Posterior vena cava (tissue), 2 donors: ENCODE results near the gene STK32C. TPM values are rescaled to one million over a fixed set of nuclear protein-coding genes. Genes with fewer than 3 reads are reported as not detected.

Source experiments
- DNase-seq: peaks from one replicate; pipeline ENCODE4 v3.0.0-alpha.2; 2020; ENCODE audit warnings: low spot score
- intact Hi-C, 2 donors: fragments of 100-400 bp; cut with DNase I; formaldehyde crosslinking; loops; one replicate each; pipeline versions ENCODE4 v1.14.1 to v1.14.2; 2022 to 2023
- total RNA-seq, 2 donors: library from RNA; stranded (reverse); fragmentation: NEBNext Ultra II Directional; extraction: Animal tissue kit (Norgen Biotek cat#: 25700); gene quantifications; one replicate each; pipeline ENCODE4 v1.2.1, GENCODE V29; 2021
- donor health status: DM: yes; HTN: yes; CAD: no.
- donor health status: DM: yes; HTN: yes; CAD: no.

The STK32C gene
- total RNA-seq, 2 donors from 2014 or later = 6.3 to 9.7 TPM

DNA sequence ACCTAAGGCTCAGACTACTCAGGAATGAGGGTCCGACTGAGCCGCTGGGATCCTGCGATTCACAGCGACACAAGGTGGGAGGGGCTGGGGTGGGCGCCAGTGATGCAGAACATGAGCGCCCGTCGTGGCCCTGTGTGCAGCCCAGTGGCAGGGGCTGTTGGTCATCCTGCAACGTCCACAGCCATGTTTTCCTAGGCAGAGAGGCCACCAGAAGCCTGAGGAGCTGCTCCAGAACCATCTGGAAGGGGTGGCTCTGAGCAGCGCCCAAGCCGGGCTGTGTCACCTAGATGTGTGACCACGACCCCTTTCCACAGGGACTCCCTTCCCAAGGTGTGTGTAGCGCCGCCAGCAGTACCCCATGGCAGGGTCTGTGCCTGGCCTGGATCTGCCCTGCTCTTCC, 96.5 kb downstream of the STK32C start:
- intact Hi-C loops = no loop called here

DNA sequence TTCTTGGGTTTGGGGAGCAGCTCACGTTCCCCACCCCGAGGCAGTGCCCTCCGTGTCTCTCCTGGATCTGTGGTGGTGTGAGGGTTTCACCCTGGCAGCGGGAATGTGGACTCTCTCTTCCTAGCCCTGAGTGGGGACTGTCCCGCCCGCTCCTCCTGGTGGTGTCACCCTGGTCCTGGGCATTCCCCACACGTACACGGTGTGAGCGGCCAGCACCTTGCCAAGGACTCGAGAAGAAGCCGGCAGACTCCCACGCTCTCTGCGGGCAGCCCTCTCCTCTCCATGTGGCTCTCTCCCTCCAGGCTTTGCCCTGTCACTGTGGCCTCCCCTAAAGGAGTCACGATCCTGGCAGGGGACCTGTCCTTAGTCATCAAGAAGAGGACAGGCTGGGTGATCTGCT, 97.0 kb downstream of the STK32C start:
- intact Hi-C loops = no loop called here
- no peak for DNase-seq

More for the DNA sequence above, 96.5 kb downstream of the STK32C start:
- DNase-seq = no peak

GRCh38 chr10:132209978-132210530, 97.7 kb downstream of the STK32C start:
- no peak for DNase-seq
- intact Hi-C loops = no loop called here

DNA sequence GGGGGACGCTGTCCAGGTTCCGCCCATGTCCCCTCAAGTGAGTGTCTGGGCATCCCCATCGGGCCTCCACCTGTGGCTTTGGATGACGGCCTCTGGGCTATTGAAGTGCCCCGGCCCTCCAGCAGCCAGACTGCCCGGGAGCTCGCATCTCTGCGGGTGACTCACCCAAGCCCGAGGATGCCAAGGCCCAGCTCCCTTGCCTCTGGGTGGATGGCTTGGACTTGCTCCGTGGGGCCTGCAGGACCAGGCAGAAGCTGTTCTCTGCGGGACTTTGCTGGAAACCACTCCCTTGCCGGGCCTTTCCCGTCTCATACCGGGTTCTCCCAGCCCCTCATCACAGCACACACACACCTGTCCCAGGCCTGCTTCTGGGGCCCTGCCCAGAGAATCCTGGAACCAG, 98.6 kb downstream of the STK32C start:
- no peak for DNase-seq
- intact Hi-C loops = no loop called here

GRCh38 chr10:132208462-132209050, 99.2 kb downstream of the STK32C start:
- intact Hi-C loops = no loop called here
- no peak for DNase-seq

DNA sequence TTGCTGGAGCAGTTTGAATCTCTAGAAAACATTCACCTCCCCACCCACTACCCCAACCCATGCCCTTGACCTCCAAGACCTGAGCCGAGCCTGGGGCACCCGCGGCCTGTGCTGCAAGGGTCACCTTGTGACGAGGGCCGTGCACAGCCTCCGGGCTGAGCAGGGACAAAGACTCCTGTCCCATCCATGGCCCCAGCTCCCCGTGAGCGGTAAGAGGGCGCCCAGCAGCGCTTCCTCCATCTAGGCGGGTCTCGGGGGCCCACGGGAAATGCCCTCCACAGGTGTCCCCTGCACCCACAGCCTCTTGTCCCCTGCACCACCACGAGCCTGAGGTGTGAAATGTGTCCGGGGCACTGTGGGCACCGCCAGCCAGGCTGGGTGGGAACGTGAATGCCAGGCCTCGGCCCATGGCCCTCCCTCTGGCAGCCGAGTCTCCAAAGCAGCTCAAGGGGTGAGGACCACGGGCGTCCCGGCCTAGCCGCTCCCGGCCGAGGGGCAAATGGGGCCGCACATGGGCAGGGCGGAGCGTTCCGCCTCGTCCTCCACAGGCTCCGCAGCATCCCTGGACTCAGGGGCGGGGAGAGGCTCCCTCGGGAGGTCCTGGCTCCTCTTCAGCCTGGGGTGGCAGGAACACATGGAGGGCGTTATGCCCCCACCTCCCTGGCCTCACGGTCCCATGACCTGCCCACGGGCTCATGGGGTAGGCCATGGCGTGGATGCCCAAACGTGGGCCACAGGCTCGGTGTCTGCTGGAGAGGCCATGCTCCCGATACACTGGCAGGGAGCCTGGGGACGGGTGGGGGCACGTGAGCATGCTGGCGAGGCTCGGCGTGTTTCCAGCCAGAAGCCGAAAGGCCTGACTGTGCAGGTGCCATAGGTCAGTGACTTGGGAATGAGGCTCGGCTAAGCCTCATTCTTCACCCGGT, 100.0 kb downstream of the STK32C start:
- no peak for DNase-seq
- intact Hi-C loops = no loop called here

- intact Hi-C loops = no loop called here
- no peak for DNase-seq
Measured at GRCh38 chr10:132206806-132207535, 100.8 kb downstream of the STK32C start.

- intact Hi-C loops = no loop called here
Measured at GRCh38 chr10:132206377-132206745, 101.4 kb downstream of the STK32C start.

DNA sequence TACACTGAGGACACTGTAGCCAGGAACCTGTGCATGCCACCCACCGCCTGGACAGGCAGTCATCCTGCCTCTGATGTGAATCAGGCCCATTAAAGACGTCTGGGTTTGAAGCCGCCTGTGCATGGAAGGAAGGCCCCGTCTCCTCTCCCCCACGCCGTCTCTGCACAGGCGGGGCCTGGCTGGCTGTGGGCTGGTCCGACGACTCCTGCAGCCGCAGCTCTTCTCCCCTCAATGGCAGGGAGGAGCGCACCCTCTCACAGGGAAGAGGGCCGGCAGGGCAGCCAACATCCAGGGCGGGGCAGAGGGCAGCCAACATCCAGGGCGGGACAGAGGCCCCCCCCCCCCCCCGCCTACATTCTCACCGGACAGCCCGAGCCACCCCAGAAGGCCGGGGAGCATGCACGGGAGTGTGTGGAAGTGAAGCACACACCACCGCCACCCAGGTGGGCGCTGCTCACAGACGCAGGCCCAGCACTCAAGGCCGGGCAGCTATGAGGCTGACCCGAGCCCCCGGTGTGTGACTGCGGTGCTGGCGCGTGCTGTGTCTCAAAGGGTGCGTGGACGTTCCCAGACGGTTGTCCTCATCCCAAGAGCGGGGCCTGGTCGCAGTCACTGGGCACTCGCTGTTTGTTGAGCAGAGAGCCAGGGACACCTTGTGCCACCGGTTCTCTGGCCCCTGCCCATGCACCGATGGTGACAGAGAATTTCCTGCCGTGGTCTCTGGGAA, 101.9 kb downstream of the STK32C start:
- intact Hi-C loops = no loop called here
- no peak for DNase-seq

More at GRCh38 chr10:132206377-132206745, 101.4 kb downstream of the STK32C start:
- no peak for DNase-seq

- intact Hi-C loops = no loop called here
- no peak for DNase-seq
Measured at GRCh38 chr10:132204781-132205473, 102.8 kb downstream of the STK32C start.

- DNase-seq = no peak
- intact Hi-C loops = no loop called here
Measured at GRCh38 chr10:132204078-132204780, 103.5 kb downstream of the STK32C start.

GRCh38 chr10:132203256-132204077, 104.3 kb downstream of the STK32C start:
- DNase-seq = no peak
- intact Hi-C loops = no loop called here

- intact Hi-C loops = no loop called here
- DNase-seq = no peak
Measured at GRCh38 chr10:132202070-132202970, 105.4 kb downstream of the STK32C start.

DNA sequence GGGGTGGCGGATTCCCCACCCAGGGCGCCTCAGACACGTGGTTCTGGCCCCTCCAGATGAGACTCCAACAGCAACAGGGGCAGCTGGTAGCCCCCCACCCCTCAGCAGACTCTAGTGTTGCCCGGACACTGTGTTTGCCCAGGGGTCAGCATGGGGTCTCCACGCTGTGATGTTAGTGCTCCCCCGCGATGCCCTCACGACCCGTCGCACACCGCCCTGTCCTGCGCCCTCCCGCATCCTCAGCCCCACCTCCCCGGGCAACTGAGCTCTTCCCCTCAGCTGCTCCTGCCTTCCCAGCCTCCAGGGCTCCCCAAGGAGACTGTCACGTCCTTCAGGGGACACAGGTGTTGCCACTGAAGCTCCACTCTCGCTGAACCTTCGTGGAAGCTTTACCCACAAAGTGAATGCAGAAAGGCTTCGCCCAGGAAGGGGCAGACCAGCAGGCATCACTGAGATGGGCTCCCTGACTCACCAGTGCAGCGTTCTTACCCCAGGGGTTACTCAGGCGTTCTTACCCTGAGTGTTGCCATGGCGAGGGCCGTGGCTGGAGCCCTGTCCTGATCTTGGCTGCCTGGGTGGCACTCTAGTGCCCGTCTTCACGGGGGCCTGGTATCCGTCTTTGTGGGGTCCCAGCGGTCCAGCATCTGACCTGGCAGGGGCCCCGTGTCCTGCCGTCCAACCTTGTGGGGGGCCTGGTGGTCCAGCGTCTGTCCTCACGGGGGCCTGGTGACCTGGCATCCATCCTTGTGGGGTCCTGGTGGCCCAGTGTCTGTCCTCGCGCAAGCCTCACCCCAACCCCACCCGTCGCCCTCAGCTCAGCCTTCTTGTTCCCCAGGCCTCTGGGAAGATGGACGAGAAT, 106.4 kb downstream of the STK32C start:
- intact Hi-C loops = no loop called here
- DNase-seq = no peak

DNA sequence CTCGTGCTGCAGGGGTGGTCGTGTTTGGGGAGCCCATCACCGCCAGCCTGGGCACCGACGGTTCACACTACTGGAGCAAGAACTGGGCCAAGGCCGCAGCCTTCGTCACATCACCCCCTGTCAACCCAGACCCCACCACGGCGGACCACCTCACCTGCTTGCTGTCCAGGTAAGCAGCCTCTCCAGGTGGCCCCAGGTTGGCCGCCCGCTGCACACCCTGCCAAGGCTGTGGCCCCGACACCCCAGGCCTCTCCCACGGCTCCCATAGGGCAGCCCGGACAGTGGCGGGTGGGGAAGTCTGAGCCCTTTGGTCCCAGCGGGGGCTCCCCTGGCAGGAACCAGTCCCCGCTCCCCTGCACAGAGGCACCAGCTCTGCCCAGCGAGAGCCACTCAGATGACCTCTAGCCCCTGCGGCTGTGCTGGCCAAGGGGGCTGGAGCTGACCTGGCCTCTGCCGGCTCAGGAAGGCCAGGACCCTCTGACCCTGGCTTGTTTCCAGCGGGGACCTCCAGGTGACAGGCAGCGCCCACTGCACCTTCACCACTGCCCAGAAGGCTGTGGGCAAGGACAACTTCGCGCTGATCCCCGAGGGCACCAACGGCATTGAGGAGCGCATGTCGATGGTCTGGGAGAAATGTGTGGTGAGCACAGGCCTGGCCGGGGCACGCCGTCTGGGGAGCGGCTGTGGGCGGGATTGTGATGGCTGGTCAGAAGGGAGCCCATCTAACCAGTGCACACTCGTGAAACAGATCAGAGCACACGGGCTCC, 107.2 kb downstream of the STK32C start:
- no peak for DNase-seq
- intact Hi-C loops = no loop called here
